Trophoblast cell (in vitro differentiated cells and primary cell): ENCODE data around the gene PARPBP.

Source experiments
- DNase-seq, 2 donors: peaks; one replicate each; pipeline ENCODE4 v3.0.0-alpha.2; 2016
- H2AFZ ChIP-seq: 2 replicates; pipeline ENCODE4 v1.6.1; 2013; ENCODE audit warnings: low read length, moderate library complexity, mild to moderate bottlenecking; ENCODE audit not compliant: insufficient read depth, poor library complexity
- H2AK5ac ChIP-seq: 2 replicates; pipeline ENCODE4 v1.6.1; 2013; ENCODE audit warnings: mild to moderate bottlenecking, low read length
- H2BK120ac ChIP-seq: 2 replicates; pipeline ENCODE4 v1.6.1; 2013; ENCODE audit warnings: low read length, mild to moderate bottlenecking, moderate library complexity; ENCODE audit not compliant: insufficient read depth, poor library complexity
- H2BK12ac ChIP-seq: 2 replicates; pipeline ENCODE4 v1.6.1; 2013; ENCODE audit warnings: mild to moderate bottlenecking, low read length, moderate library complexity
- H2BK5ac ChIP-seq: 2 replicates; pipeline ENCODE4 v1.6.1; 2013; ENCODE audit warnings: low read length, low read depth, moderate library complexity, mild to moderate bottlenecking; ENCODE audit not compliant: poor library complexity
- H3K14ac ChIP-seq: 2 replicates; pipeline ENCODE4 v1.6.1; 2013; ENCODE audit warnings: mild to moderate bottlenecking, low read length
- H3K18ac ChIP-seq: 2 replicates; pipeline ENCODE4 v1.6.1; 2013; ENCODE audit warnings: mild to moderate bottlenecking, low read length
- H3K23ac ChIP-seq: 2 replicates; pipeline ENCODE4 v1.6.1; 2013; ENCODE audit warnings: low read length
- H3K27ac ChIP-seq: 2 replicates; pipeline ENCODE4 v1.5.1; 2013; ENCODE audit warnings: low read depth, mild to moderate bottlenecking, inconsistent platforms, low read length, moderate library complexity
- H3K27me3 ChIP-seq: 2 replicates; pipeline ENCODE4 v1.6.1; 2013; ENCODE audit warnings: inconsistent platforms, mild to moderate bottlenecking, low read length, moderate library complexity; ENCODE audit not compliant: insufficient read depth
- H3K36me3 ChIP-seq, 2 experiments: 1 replicate in 1 of 2; 2 replicates in 1 of 2; pipeline ENCODE4 v1.6.1; 2013; ENCODE audit warnings: low read length in 2 of 2, mild to moderate bottlenecking in 2 of 2, moderate library complexity in 1 of 2; ENCODE audit not compliant: insufficient read depth in 2 of 2, control insufficient read depth in 1 of 2
- H3K4ac ChIP-seq: 2 replicates; pipeline ENCODE4 v1.6.1; 2013; ENCODE audit warnings: low read depth, mild to moderate bottlenecking, low read length, moderate library complexity
- H3K4me1 ChIP-seq, 2 experiments: 1 replicate in 1 of 2; 2 replicates in 1 of 2; pipeline ENCODE4 v1.6.1; 2013; ENCODE audit warnings: low read length in 2 of 2, mild to moderate bottlenecking in 2 of 2, moderate library complexity in 1 of 2; ENCODE audit not compliant: insufficient read depth in 2 of 2, control insufficient read depth in 1 of 2
- H3K4me2 ChIP-seq: 2 replicates; pipeline ENCODE4 v1.6.1; 2013; ENCODE audit warnings: inconsistent platforms, mild to moderate bottlenecking, low read length, moderate library complexity
- H3K4me3 ChIP-seq: 2 replicates; pipeline ENCODE4 v1.5.1; 2013; ENCODE audit warnings: mild to moderate bottlenecking, low read depth, low read length, inconsistent platforms
- H3K79me1 ChIP-seq: one replicate; pipeline ENCODE4 v1.6.1; 2013; ENCODE audit warnings: low read length
- H3K79me2 ChIP-seq: 2 replicates; pipeline ENCODE4 v1.6.1; 2013; ENCODE audit warnings: low read length, mild to moderate bottlenecking; ENCODE audit not compliant: control insufficient read depth, insufficient read depth, poor library complexity
- H3K9ac ChIP-seq: 2 replicates; pipeline ENCODE4 v1.6.1; 2013; ENCODE audit warnings: mild to moderate bottlenecking, low read length
- H3K9me3 ChIP-seq: 2 replicates; pipeline ENCODE4 v1.6.1; 2013; ENCODE audit warnings: low read depth, mild to moderate bottlenecking, control low read depth, inconsistent platforms, low read length; ENCODE audit not compliant: insufficient read depth
- H4K12ac ChIP-seq: 2 replicates; pipeline ENCODE4 v1.6.1; 2013; ENCODE audit warnings: low read depth, mild to moderate bottlenecking, low read length, moderate library complexity
- H4K8ac ChIP-seq: 2 replicates; pipeline ENCODE4 v1.6.1; 2013; ENCODE audit warnings: low read depth, mild to moderate bottlenecking, low read length, moderate library complexity
- H4K91ac ChIP-seq: one replicate; pipeline ENCODE4 v1.6.1; 2013; ENCODE audit warnings: low read depth, mild to moderate bottlenecking, low read length, moderate library complexity
- WGBS: extraction: QIAGEN DNeasy Blood & Tissue Kit; methylation state at CpG from one replicate; pipeline ENCODE4 v1.1.7; 2013; ENCODE audit warnings: missing lambda C conversion rate; ENCODE audit not compliant: insufficient read length, insufficient coverage; ENCODE audit errors: extremely low coverage; 5-methylcytosine and 5-hydroxymethylcytosine counted together

The PARPBP gene

DNA sequence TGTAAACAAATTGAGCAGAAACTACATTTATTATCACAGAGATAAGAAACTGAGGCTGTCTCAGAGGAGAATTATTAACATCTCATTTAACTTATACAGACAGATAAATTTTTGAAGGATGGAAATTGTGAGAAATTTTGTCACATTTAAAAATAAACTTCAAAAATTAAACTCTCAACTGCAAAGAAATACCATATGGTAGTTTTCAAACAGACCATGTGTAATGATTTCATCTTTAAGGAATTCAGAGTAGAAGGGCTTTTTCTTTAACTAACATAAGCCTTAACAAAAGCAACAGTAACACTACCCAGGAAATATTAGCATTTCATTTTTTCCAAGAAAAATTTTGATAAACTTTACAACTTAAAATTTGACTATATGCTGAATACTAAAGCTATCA lies 26.7 kb upstream of the PARPBP start:
- no peak overlapping the region for H3K18ac ChIP-seq
- H2BK12ac ChIP-seq: no peak overlapping the region
- no peak overlapping the region for H3K27ac ChIP-seq
- no peaks in the 10 kb centered on the region for H3K9me3 ChIP-seq
- no peak for DNase-seq
- no peak overlapping the region for H3K14ac ChIP-seq
- no peaks in the 10 kb centered on the region for H3K79me1 ChIP-seq
- no peak overlapping the region for H4K91ac ChIP-seq
- no peak overlapping the region for H4K12ac ChIP-seq
- H3K4me3 ChIP-seq: no peak overlapping the region
- no peak overlapping the region for H2BK5ac ChIP-seq
- H3K23ac ChIP-seq: no peak overlapping the region
- no peak overlapping the region for H3K4me2 ChIP-seq
- no peak overlapping the region for H2AK5ac ChIP-seq
- H3K79me2 ChIP-seq: no peaks in the 10 kb centered on the region
- H3K36me3 ChIP-seq: peaks cover 7 to 10% of the 10 kb centered on the region in 2 experiments
- no peak overlapping the region for H4K8ac ChIP-seq
- H2AFZ ChIP-seq: no peak overlapping the region
- no peaks in the 10 kb centered on the region for H3K4me1 ChIP-seq
- no peak overlapping the region for H3K9ac ChIP-seq
- no peak overlapping the region for H3K4ac ChIP-seq
- H2BK120ac ChIP-seq: no peak overlapping the region
- no peaks in the 10 kb centered on the region for H3K27me3 ChIP-seq

DNA sequence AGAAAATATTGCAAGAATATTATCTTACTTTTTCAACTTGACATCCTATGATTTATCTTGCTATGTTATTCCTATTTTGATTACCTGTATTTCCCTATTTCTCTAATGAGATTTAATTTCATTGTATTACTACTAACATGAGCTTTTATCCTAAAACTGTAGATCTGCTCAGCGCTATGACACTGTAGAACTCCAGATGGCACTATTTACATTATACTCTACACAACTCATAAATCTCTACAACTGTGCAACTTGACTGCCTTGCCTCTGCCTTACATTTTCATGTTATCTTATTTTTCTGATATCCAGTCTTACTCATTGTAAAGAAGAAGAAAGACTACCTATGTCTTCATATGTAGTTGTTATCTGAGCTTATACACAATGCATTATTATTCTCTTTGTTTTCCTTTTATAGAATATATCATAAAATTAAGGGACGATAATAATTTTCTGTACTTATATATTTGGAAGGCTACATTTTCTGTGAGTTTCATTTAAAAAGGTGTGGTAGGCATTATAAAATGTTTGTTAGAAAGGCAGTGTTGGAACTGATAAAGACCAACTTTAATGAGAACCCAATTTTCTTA lies 24.2 kb upstream of the PARPBP start:
- H3K27me3 ChIP-seq: no peaks in the 10 kb centered on the region
- H3K4me2 ChIP-seq: no peak overlapping the region
- H3K79me1 ChIP-seq: no peaks in the 10 kb centered on the region
- H2AK5ac ChIP-seq: no peak overlapping the region
- no peak overlapping the region for H3K9ac ChIP-seq
- no peak overlapping the region for H2BK12ac ChIP-seq
- no peak overlapping the region for H4K91ac ChIP-seq
- no CpG with 5 or more reads among the region's 2 CpGs for WGBS
- peaks cover 3 to 9% of the 10 kb centered on the region in 2 experiments for H3K36me3 ChIP-seq
- H2BK120ac ChIP-seq: no peak overlapping the region
- peak in 1 of 2 donors; percentile 44 for DNase-seq
- H2BK5ac ChIP-seq: no peak overlapping the region
- no peak overlapping the region for H3K4me3 ChIP-seq
- no peaks in the 10 kb centered on the region for H3K4me1 ChIP-seq
- H2AFZ ChIP-seq: no peak overlapping the region
- H3K23ac ChIP-seq: no peak overlapping the region
- H3K79me2 ChIP-seq: no peaks in the 10 kb centered on the region
- no peaks in the 10 kb centered on the region for H3K9me3 ChIP-seq
- no peak overlapping the region for H4K12ac ChIP-seq
- no peak overlapping the region for H3K14ac ChIP-seq
- no peak overlapping the region for H3K4ac ChIP-seq
- no peak overlapping the region for H3K27ac ChIP-seq
- no peak overlapping the region for H3K18ac ChIP-seq
- H4K8ac ChIP-seq: no peak overlapping the region

DNA sequence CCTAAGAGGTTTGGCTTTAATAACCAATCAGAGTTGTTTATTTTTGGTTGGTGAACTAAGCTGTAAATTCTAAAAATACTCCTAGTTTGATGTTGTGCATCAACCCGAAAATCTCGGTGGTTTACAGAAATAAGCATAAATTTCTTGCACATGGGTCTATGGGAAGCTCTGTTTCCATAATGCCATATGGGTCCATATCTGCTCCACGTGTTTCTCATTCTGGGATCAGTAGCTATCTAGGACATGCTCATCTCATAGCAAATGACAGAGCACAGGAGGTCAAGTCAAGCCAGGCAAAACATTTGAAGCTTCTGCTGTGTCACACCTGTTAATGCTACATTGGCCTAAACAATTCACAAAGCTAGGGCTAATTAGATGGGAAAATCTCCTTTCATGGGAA lies 23.1 kb upstream of the PARPBP start:
- H4K8ac ChIP-seq: no peak overlapping the region
- no peak for DNase-seq
- H3K9me3 ChIP-seq: no peaks in the 10 kb centered on the region
- H3K14ac ChIP-seq: no peak overlapping the region
- H3K18ac ChIP-seq: no peak overlapping the region
- H3K79me1 ChIP-seq: no peaks in the 10 kb centered on the region
- H3K23ac ChIP-seq: no peak overlapping the region
- H2BK5ac ChIP-seq: no peak overlapping the region
- H3K4ac ChIP-seq: no peak overlapping the region
- H4K12ac ChIP-seq: no peak overlapping the region
- H3K79me2 ChIP-seq: no peaks in the 10 kb centered on the region
- H2AFZ ChIP-seq: no peak overlapping the region
- no peak overlapping the region for H4K91ac ChIP-seq
- no CpG with 5 or more reads among the region's 3 CpGs for WGBS
- no peak overlapping the region for H2BK12ac ChIP-seq
- no peaks in the 10 kb centered on the region for H3K4me1 ChIP-seq
- no peak overlapping the region for H3K27ac ChIP-seq
- H2AK5ac ChIP-seq: no peak overlapping the region
- no peak overlapping the region for H3K4me3 ChIP-seq
- H2BK120ac ChIP-seq: no peak overlapping the region
- no peaks in the 10 kb centered on the region for H3K27me3 ChIP-seq
- H3K9ac ChIP-seq: no peak overlapping the region
- peaks cover 3 to 9% of the 10 kb centered on the region in 2 experiments for H3K36me3 ChIP-seq
- no peak overlapping the region for H3K4me2 ChIP-seq

DNA sequence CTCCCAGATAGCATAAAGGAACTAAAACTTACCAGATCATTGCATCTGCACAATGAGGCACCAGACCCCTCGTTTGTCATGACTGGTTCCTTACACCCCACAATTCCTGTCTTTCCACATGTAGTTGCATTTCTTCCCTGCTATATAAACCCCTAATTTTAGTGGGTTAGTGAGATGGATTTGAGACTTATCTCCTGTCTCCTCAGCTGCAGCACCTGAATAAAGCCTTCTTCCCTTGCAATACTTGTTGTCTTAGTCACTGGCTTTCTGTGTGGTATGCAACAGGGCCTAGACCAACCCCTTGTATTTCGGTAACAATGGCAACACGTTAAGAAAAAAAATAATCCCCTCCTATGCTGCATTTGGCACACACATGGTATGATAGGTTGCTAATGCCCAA lies 13.1 kb upstream of the PARPBP start:
- H2BK12ac ChIP-seq: no peak overlapping the region
- no peaks in the 10 kb centered on the region for H3K27me3 ChIP-seq
- H2AK5ac ChIP-seq: no peak overlapping the region
- peaks cover 17 to 27% of the 10 kb centered on the region in 2 experiments for H3K36me3 ChIP-seq
- H4K91ac ChIP-seq: no peak overlapping the region
- no peaks in the 10 kb centered on the region for H3K79me1 ChIP-seq
- H2BK120ac ChIP-seq: no peak overlapping the region
- WGBS: no CpG with 5 or more reads among the region's 3 CpGs
- no peak overlapping the region for H3K9ac ChIP-seq
- no peak overlapping the region for H4K8ac ChIP-seq
- H3K27ac ChIP-seq: no peak overlapping the region
- no peak overlapping the region for H3K4me2 ChIP-seq
- no peak overlapping the region for H3K23ac ChIP-seq
- H3K79me2 ChIP-seq: no peaks in the 10 kb centered on the region
- H3K4me1 ChIP-seq: no peaks in the 10 kb centered on the region
- H3K14ac ChIP-seq: no peak overlapping the region
- no peak overlapping the region for H3K4me3 ChIP-seq
- H3K9me3 ChIP-seq: peaks cover 4% of the 10 kb centered on the region
- H2AFZ ChIP-seq: no peak overlapping the region
- no peak overlapping the region for H2BK5ac ChIP-seq
- no peak overlapping the region for H3K18ac ChIP-seq
- no peak for DNase-seq
- H3K4ac ChIP-seq: no peak overlapping the region
- no peak overlapping the region for H4K12ac ChIP-seq
